Medulla oblongata (tissue), 1 donor: ENCODE results near the gene RNF133.

Experiments used
- DNase-seq: peaks from one replicate; pipeline ENCODE4 v3.0.0-alpha.2; 2015; ENCODE audit errors: extremely low spot score

RNF133 gene, protein sequence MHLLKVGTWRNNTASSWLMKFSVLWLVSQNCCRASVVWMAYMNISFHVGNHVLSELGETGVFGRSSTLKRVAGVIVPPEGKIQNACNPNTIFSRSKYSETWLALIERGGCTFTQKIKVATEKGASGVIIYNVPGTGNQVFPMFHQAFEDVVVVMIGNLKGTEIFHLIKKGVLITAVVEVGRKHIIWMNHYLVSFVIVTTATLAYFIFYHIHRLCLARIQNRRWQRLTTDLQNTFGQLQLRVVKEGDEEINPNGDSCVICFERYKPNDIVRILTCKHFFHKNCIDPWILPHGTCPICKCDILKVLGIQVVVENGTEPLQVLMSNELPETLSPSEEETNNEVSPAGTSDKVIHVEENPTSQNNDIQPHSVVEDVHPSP

GRCh38 chr7:122699017-122699416 lies at the start of gene RNF133:
TSS of gene RNF133 (minus strand) at chr7:122699117. CDS start at chr7:122698918, 199 bp downstream.
- no peak for DNase-seq

- DNase-seq = no peak
Measured at GRCh38 chr7:122748195-122748594, 49.3 kb upstream of the RNF133 start.

DNA sequence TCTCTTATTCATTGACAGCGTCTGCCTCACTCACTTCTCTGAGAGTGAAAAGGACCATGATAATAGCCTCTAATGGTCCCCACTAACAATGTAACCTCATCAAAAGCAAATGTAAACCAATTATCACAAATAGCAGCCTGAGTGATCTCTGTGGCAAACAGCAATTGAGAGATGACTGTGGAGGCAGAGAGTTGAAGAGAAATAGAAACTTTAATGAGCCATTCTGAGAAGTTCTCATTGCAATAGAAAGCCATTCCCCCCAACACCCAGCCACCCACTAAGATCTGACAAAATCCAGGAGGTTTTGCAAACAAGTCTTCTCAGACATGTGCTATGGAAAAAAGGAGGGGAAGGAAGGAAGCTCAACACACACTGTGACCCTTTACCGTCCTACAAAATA lies 48.0 kb upstream of the RNF133 start:
- DNase-seq = no peak

DNA sequence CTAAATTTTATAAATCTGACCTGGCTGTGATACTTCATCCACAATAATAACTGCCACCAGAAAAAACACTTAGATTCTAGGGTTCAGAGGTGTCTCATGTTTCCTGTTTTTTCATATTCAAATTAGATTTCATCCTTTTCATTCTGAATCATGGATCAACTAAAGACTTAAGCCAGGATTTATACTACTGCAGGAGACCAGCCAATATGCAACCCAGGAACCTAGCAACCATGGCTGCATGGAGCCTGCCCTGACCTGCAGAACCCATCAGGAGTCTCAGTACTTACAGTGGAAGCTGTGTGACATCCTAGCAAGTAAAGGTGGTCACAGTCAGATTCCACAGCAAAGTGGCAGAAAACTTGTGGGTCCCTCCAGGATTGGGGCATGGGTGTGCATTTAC lies 44.3 kb upstream of the RNF133 start:
- no peak for DNase-seq

DNA sequence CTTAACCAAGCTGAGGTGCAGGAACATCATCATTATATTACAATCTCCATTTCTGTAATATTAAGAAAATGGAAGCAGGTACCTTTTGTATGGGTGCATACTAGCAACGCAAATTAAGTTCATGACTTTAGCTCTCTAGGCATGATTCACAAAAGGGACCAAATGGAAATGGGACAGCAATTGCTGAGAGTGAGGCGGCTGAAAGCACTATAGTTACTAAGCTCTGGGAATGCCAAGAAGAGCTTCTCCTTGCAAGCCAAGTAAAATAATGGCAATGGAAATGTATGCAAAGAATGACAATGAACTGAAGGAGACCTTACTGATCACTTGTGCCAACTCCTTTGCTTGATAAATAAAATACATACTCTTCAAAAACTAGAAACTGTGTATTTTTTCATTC lies 40.0 kb upstream of the RNF133 start:
- no peak for DNase-seq

- no peak for DNase-seq
Measured at GRCh38 chr7:122736183-122736582, 37.3 kb upstream of the RNF133 start.

GRCh38 chr7:122727759-122728158 lies 28.8 kb upstream of the RNF133 start:
- DNase-seq = no peak

GRCh38 chr7:122727354-122727753 lies 28.4 kb upstream of the RNF133 start:
- no peak for DNase-seq

DNA sequence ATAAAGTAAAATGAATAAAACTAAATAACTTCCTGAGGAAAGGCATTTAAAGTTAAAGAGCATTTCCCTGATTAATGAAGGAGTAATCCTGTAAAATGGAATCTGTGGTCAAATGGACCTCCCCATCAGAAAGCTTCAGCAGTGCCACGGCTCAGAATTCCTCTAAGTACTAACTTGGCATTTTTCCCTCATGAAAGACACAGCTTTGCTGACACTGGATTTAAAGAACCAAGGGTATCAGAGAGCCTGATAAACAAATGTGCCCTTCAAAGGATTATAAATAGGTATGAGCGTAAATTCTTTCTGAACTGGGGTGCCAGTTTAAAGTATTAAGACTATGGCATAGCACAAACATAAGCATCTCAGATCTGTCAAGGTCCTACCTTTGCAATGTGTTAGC lies 28.0 kb upstream of the RNF133 start:
- DNase-seq = no peak

DNA sequence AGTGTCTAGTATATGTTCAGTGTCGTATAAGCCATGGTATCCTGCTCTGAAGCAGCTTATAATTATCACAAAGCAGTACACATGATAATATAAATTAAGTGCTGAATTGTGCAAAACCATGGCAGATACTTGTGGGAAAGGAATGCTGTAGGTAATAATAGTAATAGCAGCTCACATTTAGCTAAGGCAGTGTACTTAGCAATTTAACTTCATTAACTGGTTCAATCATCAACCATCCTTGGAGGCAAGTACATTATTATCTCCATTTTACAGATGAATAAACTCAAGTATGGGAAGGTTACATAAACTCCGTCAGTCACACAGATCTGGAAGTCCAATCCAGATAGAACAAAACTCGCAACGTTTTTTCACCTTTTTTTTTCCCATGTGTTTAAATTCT lies 25.4 kb upstream of the RNF133 start:
- no peak for DNase-seq

GRCh38 chr7:122719010-122719578 lies 20.2 kb upstream of the RNF133 start:
- no peak for DNase-seq

DNA sequence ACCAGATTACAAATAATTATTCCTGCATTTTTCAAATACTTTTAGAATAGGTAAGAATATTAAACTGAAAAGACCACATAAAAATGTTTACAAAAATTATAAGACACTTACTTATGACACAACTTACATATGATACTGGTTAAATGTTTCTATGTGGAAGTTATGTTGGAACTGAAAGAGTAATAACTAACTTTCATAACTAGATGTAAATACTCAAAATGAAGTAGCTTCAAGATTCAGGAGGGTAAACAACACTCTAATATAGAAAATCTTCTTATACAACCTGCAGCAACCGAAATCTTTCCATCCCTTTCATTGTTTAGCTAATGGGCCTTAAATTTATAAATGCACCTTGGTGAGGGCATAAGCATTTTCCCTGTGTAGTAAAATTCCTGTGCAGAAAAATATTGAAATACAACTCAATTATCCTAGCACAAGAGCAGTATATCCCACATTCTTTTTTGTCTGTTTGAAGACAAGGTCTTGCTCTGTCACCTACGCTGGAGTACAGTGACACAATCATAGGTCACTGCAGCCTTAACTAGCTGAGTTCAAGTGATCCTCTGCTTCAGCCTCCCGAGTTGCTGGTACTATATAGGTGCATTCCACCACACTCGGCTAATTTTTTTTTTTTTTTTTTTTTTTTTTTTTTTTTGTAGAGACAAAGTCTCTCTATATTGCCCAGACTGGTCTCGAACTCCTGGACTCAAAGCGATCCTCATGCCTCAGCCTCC lies 18.6 kb upstream of the RNF133 start:
- DNase-seq = no peak

DNA sequence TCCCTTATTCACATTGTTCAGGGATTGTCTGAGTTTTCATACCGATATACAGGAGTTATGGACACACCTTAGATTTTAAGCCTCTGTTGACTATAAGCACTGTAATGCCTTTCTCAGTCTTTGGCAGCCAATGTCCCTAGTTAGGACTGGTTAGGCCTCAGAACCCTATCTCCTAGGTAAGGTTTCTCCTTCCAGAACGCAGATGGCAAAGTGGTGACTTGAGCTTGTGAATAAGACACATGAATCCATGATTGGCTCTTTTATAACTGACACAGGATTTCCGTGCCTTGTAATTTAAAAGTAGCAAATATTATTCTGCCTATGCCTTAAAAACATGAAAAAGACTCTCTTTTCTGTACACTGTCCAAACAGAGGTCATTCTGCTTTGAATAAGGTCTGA lies 16.3 kb upstream of the RNF133 start:
- no peak for DNase-seq

- DNase-seq = no peak
Measured at GRCh38 chr7:122710916-122711315, 12.0 kb upstream of the RNF133 start.

- DNase-seq = no peak
Measured at GRCh38 chr7:122709930-122710646, 11.2 kb upstream of the RNF133 start.

DNA sequence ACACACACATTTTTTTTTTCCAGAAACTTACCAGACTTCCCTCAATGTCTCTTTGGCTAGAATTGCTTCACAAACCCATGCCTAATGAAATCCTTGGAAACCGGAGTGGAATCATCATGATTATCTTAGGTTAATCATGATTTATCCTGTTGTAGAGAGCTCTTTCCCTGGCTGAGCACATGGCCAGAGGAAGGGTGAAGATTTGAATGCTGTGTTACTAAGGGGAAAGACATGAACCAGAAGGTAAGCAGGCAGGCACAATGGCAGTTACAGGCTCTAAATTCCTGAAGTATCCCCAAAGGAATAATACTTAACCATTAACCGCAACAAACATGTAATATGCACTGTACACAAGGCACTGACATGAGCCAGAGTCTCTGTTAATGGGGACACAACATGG lies 7.9 kb upstream of the RNF133 start:
- DNase-seq = no peak

- no peak for DNase-seq
Measured at GRCh38 chr7:122702872-122703510, 4.1 kb upstream of the RNF133 start, which contains the start of gene RNF148. TSS of gene RNF148 (minus strand) at chr7:122702922. CDS start at chr7:122702750, 172 bp downstream.

- no peak for DNase-seq
Measured at GRCh38 chr7:122695816-122696215, 3.1 kb downstream of the RNF133 start.

- DNase-seq = no peak
Measured at GRCh38 chr7:122694697-122695096, 4.2 kb downstream of the RNF133 start.

GRCh38 chr7:122692769-122693309 lies 6.1 kb downstream of the RNF133 start:
- no peak for DNase-seq

- no peak for DNase-seq
Measured at GRCh38 chr7:122691569-122692235, 7.2 kb downstream of the RNF133 start.
